Suprapubic skin (tissue), 4 donors: ENCODE results near the gene USP36.

Source experiments
- CTCF ChIP-seq, 2 donors: fragments of 200-600 bp in 1 of 2; fragments of 450-650 bp in 1 of 2; sonication (generic) in 1 of 2; IDR thresholded peaks; one replicate each; pipeline ENCODE4 v1.5.1; 2016 to 2019; ENCODE audit warnings: antibody characterized with exemption in 2 of 2, mild to moderate bottlenecking in 1 of 2, moderate library complexity in 1 of 2
- POLR2A ChIP-seq, 2 donors: fragments of 450-650 bp; IDR thresholded peaks; one replicate each; pipeline ENCODE4 v1.6.1; 2017; ENCODE audit warnings: antibody characterized with exemption in 2 of 2, mild to moderate bottlenecking in 2 of 2, moderate library complexity in 2 of 2
- POLR2AphosphoS5 ChIP-seq, 3 donors: sonication (generic); formaldehyde crosslinking; IDR thresholded peaks; one replicate each; pipeline ENCODE4 v1.6.1; 2017; ENCODE audit warnings: antibody characterized with exemption in 3 of 3

GRCh38 chr17:78797691-78798585, 42.7 kb downstream of the USP36 start:
- no peak for TF ChIP-seq CTCF (IDR thresholded peaks at IDR 0.05)
- TF ChIP-seq POLR2AphosphoS5 (IDR thresholded peaks at IDR 0.05) = no peak
- TF ChIP-seq POLR2A (IDR thresholded peaks at IDR 0.05) = no peak
